Upper lobe of left lung (tissue), 6 donors: ENCODE measurements around the gene GALNT18. TPM values are rescaled to one million over a fixed set of nuclear protein-coding genes. Genes with fewer than 3 reads are reported as not detected.
A peak's percentile ranks its signal among the peaks of the same experiment; 100 is the strongest.

Source experiments
- ATAC-seq, 2 donors: fragments of 200-7000 bp; cut with Tn5 transposase; one replicate each; pipeline ENCODE4 v1.9.1; 2022; ENCODE audit warnings: mild to moderate bottlenecking in 2 of 2, moderate library complexity in 2 of 2; ENCODE audit not compliant: low FRiP score in 2 of 2
- DNase-seq, 2 donors: peaks; one replicate each; pipeline ENCODE4 v3.0.0-alpha.2; 2019 to 2020
- H3K27ac ChIP-seq, 4 donors: fragments of 200-600 bp; sonication (generic); one replicate each; pipeline ENCODE4 v1.5.1; 2016 to 2019
- H3K27me3 ChIP-seq, 4 donors: fragments of 200-600 bp; sonication (generic); one replicate each; pipeline ENCODE4 v1.5.1; 2017 to 2019
- H3K36me3 ChIP-seq, 4 donors: fragments of 200-600 bp; sonication (generic); one replicate each; pipeline ENCODE4 v1.5.1; 2016 to 2019
- H3K4me1 ChIP-seq, 4 donors: fragments of 200-600 bp; sonication (generic); one replicate each; pipeline ENCODE4 v1.5.1; 2018 to 2019
- H3K4me3 ChIP-seq, 4 donors: fragments of 200-600 bp; sonication (generic); one replicate each; pipeline ENCODE4 v1.5.1; 2017 to 2019; ENCODE audit warnings: mild to moderate bottlenecking in 2 of 4, moderate library complexity in 1 of 4
- H3K9me3 ChIP-seq, 4 donors: fragments of 200-600 bp; sonication (generic); one replicate each; pipeline ENCODE4 v1.5.1; 2018 to 2019
- CTCF ChIP-seq, 6 experiments: fragments of 450-650 bp in 4 of 6; fragments of 200-600 bp in 2 of 6; sonication (generic) in 2 of 6; IDR thresholded peaks; one replicate each; pipeline ENCODE4 v1.5.1; 2016 to 2019; ENCODE audit warnings: antibody characterized with exemption in 6 of 6
- EP300 ChIP-seq, 4 donors: sonication (generic); formaldehyde crosslinking; IDR thresholded peaks; one replicate each; pipeline ENCODE4 v1.5.1; 2017; ENCODE audit warnings: antibody characterized with exemption in 4 of 4, control low read depth in 2 of 4
- POLR2A ChIP-seq, 4 donors: fragments of 450-650 bp; IDR thresholded peaks; one replicate each; pipeline ENCODE4 v1.5.1; 2016 to 2017; ENCODE audit warnings: antibody characterized with exemption in 4 of 4, mild to moderate bottlenecking in 2 of 4
- POLR2AphosphoS5 ChIP-seq, 2 donors: sonication (generic); formaldehyde crosslinking; IDR thresholded peaks; one replicate each; pipeline ENCODE4 v1.5.1; 2017; ENCODE audit warnings: antibody characterized with exemption in 2 of 2
- whole genome bisulfite sequencing, 2 donors: methylation state at CpG; one replicate each; pipeline ENCODE4 v1.1.5; 2017 to 2018; 5-methylcytosine and 5-hydroxymethylcytosine counted together
- total RNA-seq, 6 donors: library from RNA; depleted of rRNA in 4 of 6; stranded (reverse); fragments of >200 nt in 4 of 6; gene quantifications; one replicate each; pipeline versions ENCODE4 v1.1.0 to v1.2.1, GENCODE V29; 2016 to 2021
- donor health status: DM: no; HTN: no; CAD: no; lungs with moderate emphysema.
- donor health status: DM: no; HTN: yes; CAD: no; lungs with severe emphysema.

Gene GALNT18
- total RNA-seq, 6 donors from 2014 or later = 48.2 to 115 (median 61.8) TPM

DNA sequence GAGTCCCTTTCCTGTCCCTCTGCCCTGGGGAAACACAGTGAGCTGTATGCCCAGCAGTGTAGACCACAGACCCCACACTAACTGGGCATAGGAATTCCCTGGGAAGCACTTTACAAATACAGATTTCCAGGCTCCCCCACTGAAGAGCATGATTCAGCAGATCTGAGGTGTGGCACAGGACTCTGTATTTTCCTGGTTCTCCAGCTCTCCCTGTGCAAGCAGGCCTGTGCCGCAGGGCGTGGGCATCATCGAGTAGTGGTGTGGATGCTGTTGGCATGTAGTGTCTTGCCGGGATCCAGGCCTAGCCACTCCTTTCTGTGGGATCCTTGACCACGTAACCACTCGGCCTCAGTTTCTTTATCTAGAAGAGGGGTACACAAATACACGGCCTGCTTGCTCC lies 49.9 kb downstream of the GALNT18 start:
- peaks cover 16 to 38% (median 34%) of the 10 kb centered on the region in 4 donors for H3K4me1 ChIP-seq
- ATAC-seq = no peak
- peak; percentile 13 to 17 for DNase-seq
- no peak overlapping the region for H3K27ac ChIP-seq
- no peaks in the 10 kb centered on the region for H3K27me3 ChIP-seq
- TF ChIP-seq POLR2A (IDR thresholded peaks at IDR 0.05) = no peak
- no peak for TF ChIP-seq CTCF (IDR thresholded peaks at IDR 0.05)
- no peak for TF ChIP-seq EP300 (IDR thresholded peaks at IDR 0.05)
- no peak for TF ChIP-seq POLR2AphosphoS5 (IDR thresholded peaks at IDR 0.05)
- H3K4me3 ChIP-seq = no peak overlapping the region
- no peaks in the 10 kb centered on the region for H3K9me3 ChIP-seq
- no peaks in the 10 kb centered on the region for H3K36me3 ChIP-seq
- 94 to 96% methylated on average over 7 of the region's 7 CpGs for WGBS, 2 donors

- Histone ChIP-seq H3K4me3 (no peak overlapping the region), H3K36me3 (no peaks in the 10 kb centered on the region), H3K9me3 (no peaks in the 10 kb centered on the region), H3K27me3 (no peaks in the 10 kb centered on the region), H3K4me1 (peaks cover 14 to 39% (median 29%) of the 10 kb centered on the region in 4 donors), H3K27ac (peak overlapping the region in 3 of 4 donors; percentile 19 to 69 (median 55))
- DNase-seq (no peak), ATAC-seq (no peak)
- TF ChIP-seq POLR2AphosphoS5 (IDR thresholded peaks at IDR 0.05) (no peak), EP300 (IDR thresholded peaks at IDR 0.05) (no peak), CTCF (IDR thresholded peaks at IDR 0.05) (no peak), POLR2A (IDR thresholded peaks at IDR 0.05) (no peak)
These were observed 51.0 kb downstream of the GALNT18 start for GRCh38 chr11:11570823-11571222.

- no peak for TF ChIP-seq POLR2A (IDR thresholded peaks at IDR 0.05)
- TF ChIP-seq POLR2AphosphoS5 (IDR thresholded peaks at IDR 0.05) = peak in 1 of 2 donors; percentile 41
- Histone ChIP-seq H3K4me1 (peaks cover 14 to 36% (median 29%) of the 10 kb centered on the region in 4 donors), H3K9me3 (no peaks in the 10 kb centered on the region), H3K27ac (peak overlapping the region; percentile 41 to 69 (median 54)), H3K27me3 (no peaks in the 10 kb centered on the region), H3K36me3 (no peaks in the 10 kb centered on the region), H3K4me3 (peak overlapping the region in 1 of 4 donors; percentile 10)
- peak; percentile 79 to 84 for ATAC-seq
- 52 to 57% methylated on average over 14 of the region's 14 CpGs for WGBS, 2 donors
- peak; percentile 51 to 74 for DNase-seq
These were observed 51.8 kb downstream of the GALNT18 start for GRCh38 chr11:11569936-11570491.

DNA sequence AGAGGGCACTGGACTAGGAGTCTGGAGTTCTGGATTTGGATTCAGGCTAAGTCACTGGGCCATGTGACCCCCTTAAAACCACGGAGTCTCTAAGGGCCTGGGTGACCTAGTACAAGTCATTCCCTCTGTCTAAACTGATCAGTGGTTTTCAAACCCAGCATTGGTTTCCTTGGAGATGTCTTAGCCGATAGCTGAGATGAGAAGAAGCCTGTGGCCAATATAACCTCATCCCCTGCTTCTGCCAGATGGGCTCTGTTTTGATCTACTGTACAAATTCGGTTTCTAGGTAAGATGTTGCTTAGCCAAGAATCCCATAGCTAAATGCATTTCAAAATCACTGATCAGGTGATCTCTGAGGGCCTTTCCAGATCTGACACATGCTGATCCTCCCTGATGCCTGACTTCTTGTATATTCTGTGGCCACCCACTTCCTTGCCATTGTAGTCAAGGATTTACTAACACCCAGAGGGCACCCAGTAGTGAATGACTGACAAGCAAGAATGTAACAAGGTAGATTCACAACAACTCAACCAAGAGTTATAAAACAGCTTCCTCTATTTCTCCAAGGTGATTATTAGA lies 53.1 kb downstream of the GALNT18 start:
- H3K36me3 ChIP-seq = no peaks in the 10 kb centered on the region
- H3K4me3 ChIP-seq = no peak overlapping the region
- H3K27me3 ChIP-seq = no peaks in the 10 kb centered on the region
- peak overlapping the region in 1 of 4 donors; percentile 54 for H3K27ac ChIP-seq
- DNase-seq (no peak), ATAC-seq (no peak)
- H3K9me3 ChIP-seq = no peaks in the 10 kb centered on the region
- 76 to 84% methylated on average over 3 of the region's 3 CpGs for WGBS, 2 donors
- no peak for TF ChIP-seq EP300 (IDR thresholded peaks at IDR 0.05)
- TF ChIP-seq POLR2AphosphoS5 (IDR thresholded peaks at IDR 0.05) = no peak
- TF ChIP-seq POLR2A (IDR thresholded peaks at IDR 0.05) = no peak
- TF ChIP-seq CTCF (IDR thresholded peaks at IDR 0.05) = no peak
- H3K4me1 ChIP-seq = peaks cover 22 to 42% (median 34%) of the 10 kb centered on the region in 4 donors

- ATAC-seq (no peak), DNase-seq (no peak)
- no peaks in the 10 kb centered on the region for H3K36me3 ChIP-seq
- peaks cover 28 to 49% (median 41%) of the 10 kb centered on the region in 4 donors for H3K4me1 ChIP-seq
- no peak for TF ChIP-seq CTCF (IDR thresholded peaks at IDR 0.05)
- TF ChIP-seq POLR2A (IDR thresholded peaks at IDR 0.05) = no peak
- TF ChIP-seq EP300 (IDR thresholded peaks at IDR 0.05) = no peak
- no peak for TF ChIP-seq POLR2AphosphoS5 (IDR thresholded peaks at IDR 0.05)
- H3K9me3 ChIP-seq = no peaks in the 10 kb centered on the region
- H3K27me3 ChIP-seq = no peaks in the 10 kb centered on the region
- no peak overlapping the region for H3K4me3 ChIP-seq
- 72 to 79% methylated on average over 7 of the region's 7 CpGs for WGBS, 2 donors
- H3K27ac ChIP-seq = no peak overlapping the region
These were observed 53.7 kb downstream of the GALNT18 start for GRCh38 chr11:11567936-11568650.
